Measurements from ENCODE around the gene OR2S2. TPM values are rescaled to one million over a fixed set of nuclear protein-coding genes. Genes with fewer than 3 reads are reported as not detected.

The OR2S2 gene
- total RNA-seq, 1 donor from 2014 or later: not detected

DNA sequence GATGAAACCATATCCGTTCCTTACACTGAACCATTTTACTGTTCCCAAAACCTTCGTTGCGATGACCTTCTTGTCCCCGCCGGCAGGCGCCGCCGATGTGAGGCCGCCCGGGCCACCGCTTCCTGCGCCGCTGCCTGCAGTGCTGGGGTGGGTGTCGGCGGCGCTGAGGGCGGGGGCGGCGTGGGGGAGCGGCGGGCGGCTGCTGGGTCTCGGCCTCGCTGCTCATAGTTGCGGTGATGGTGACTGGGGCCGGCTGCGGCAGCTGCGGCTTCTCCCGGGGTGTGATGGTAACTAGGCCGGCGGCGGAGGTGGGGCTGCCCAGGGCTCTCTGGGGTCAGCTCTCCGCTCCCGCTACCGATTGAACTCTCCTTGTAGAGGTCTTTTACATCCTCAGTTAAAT lies 14.1 kb upstream of the OR2S2 start:
- Histone ChIP-seq H3K4me3 (no peak overlapping the region), H3K4me1 (no peaks in the 10 kb centered on the region), H3K36me3 (no peaks in the 10 kb centered on the region), H3K9me3 (peaks cover 0 to 7% of the 10 kb centered on the region in 2 donors), H3K27me3 (no peaks in the 10 kb centered on the region), H3K27ac (no peak overlapping the region)
- TF ChIP-seq, protein P1, sequence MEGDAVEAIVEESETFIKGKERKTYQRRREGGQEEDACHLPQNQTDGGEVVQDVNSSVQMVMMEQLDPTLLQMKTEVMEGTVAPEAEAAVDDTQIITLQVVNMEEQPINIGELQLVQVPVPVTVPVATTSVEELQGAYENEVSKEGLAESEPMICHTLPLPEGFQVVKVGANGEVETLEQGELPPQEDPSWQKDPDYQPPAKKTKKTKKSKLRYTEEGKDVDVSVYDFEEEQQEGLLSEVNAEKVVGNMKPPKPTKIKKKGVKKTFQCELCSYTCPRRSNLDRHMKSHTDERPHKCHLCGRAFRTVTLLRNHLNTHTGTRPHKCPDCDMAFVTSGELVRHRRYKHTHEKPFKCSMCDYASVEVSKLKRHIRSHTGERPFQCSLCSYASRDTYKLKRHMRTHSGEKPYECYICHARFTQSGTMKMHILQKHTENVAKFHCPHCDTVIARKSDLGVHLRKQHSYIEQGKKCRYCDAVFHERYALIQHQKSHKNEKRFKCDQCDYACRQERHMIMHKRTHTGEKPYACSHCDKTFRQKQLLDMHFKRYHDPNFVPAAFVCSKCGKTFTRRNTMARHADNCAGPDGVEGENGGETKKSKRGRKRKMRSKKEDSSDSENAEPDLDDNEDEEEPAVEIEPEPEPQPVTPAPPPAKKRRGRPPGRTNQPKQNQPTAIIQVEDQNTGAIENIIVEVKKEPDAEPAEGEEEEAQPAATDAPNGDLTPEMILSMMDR (IDR thresholded peaks at IDR 0.05): no peak
- DNase-seq (ENCODE audit: low spot score in 2 of 2): no peak
- intact Hi-C loops (cut with DNase I): no loop called here

- Histone ChIP-seq H3K4me1 (no peaks in the 10 kb centered on the region), H3K36me3 (no peaks in the 10 kb centered on the region), H3K9me3 (no peaks in the 10 kb centered on the region), H3K27me3 (no peaks in the 10 kb centered on the region), H3K27ac (no peak overlapping the region), H3K4me3 (no peak overlapping the region)
- intact Hi-C loops (cut with DNase I): no loop called here
- TF ChIP-seq, protein P1 (IDR thresholded peaks at IDR 0.05): no peak
- no peak for DNase-seq (ENCODE audit: low spot score in 2 of 2)
These were observed 9.1 kb upstream of the OR2S2 start for GRCh38 chr9:35967042-35967441.

GRCh38 chr9:35966433-35966832 lies 8.5 kb upstream of the OR2S2 start:
- Histone ChIP-seq H3K27ac (no peak overlapping the region), H3K4me1 (no peaks in the 10 kb centered on the region), H3K4me3 (no peak overlapping the region), H3K27me3 (no peaks in the 10 kb centered on the region), H3K36me3 (no peaks in the 10 kb centered on the region), H3K9me3 (no peaks in the 10 kb centered on the region)
- DNase-seq (ENCODE audit: low spot score in 2 of 2): no peak
- TF ChIP-seq, protein P1 (IDR thresholded peaks at IDR 0.05): no peak
- intact Hi-C loops (cut with DNase I): no loop called here

DNA sequence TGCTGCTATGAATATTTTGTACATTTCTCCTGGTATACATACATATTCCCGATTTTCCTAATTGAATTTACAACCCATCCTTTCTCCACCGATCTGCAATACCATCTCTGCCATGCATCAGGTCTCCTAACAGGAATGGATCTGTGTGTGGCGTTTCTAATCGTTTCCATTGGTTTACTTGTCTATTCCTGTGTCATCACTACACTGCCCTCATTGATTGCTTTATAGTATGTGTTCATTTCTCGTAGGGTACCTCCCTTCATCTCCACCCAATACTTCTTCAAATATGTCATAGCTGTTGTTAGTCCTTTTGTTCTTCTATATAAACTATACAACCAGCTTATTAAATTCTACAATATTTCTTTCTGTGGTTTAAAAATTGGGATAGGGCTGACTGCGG lies 7.1 kb upstream of the OR2S2 start:
- intact Hi-C loops (cut with DNase I): no loop called here
- no peaks in the 10 kb centered on the region for H3K9me3 ChIP-seq
- DNase-seq (ENCODE audit: low spot score in 2 of 2): no peak
- H3K27me3 ChIP-seq: no peaks in the 10 kb centered on the region
- H3K36me3 ChIP-seq: no peaks in the 10 kb centered on the region
- H3K4me3 ChIP-seq: no peak overlapping the region
- no peak overlapping the region for H3K27ac ChIP-seq
- TF ChIP-seq, protein P1 (IDR thresholded peaks at IDR 0.05): no peak
- H3K4me1 ChIP-seq: no peaks in the 10 kb centered on the region

DNA sequence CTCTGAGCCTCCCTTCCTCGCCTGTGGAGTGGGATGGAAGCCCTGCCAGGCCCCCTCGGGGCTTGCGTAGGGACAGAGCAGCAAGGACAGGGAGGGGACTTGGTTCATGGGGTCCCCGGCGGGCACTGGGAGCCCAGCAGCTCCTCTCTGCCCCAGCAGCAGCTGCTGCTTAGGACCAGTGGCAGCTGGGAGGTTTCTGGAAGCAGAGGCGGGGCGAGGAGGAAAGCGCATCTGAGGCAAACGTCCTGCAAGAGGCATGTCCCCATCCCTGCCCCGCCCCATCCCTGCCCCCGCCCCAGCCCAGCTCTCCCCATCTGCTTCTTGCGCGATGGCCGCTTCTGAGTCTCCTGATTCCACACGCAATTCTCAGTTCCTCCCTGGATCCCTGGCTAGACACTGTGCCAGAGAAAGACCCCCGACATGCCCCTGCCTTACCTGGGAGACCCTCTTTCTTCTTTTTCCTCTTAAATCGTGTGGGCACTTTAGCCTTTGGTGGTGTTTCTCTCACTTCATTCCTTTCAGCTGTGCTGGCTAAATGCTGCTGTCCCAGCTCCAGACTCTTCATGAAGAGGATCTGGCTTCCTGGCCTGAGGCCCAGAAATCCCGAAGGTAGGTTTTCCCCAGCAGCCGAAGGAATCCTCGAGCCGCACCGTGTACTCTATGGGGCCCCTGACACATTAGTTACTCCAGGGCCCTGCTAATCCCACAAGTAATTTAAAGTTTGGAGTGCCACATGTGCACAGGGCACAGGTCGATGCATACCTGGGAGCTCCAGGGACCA lies 4.4 kb upstream of the OR2S2 start:
- intact Hi-C loops (cut with DNase I): no loop called here
- H3K27me3 ChIP-seq: no peaks in the 10 kb centered on the region
- H3K4me1 ChIP-seq: no peaks in the 10 kb centered on the region
- H3K36me3 ChIP-seq: no peaks in the 10 kb centered on the region
- H3K4me3 ChIP-seq: no peak overlapping the region
- TF ChIP-seq, protein P1 (IDR thresholded peaks at IDR 0.05): no peak
- no peaks in the 10 kb centered on the region for H3K9me3 ChIP-seq
- H3K27ac ChIP-seq: no peak overlapping the region
- no peak for DNase-seq (ENCODE audit: low spot score in 2 of 2)

Data from ascending aorta (tissue), 2 donors.